Uterus (tissue), 2 donors: ENCODE measurements around the gene OTOR.

Source experiments
- CTCF ChIP-seq, 4 experiments: fragments of 200-600 bp in 2 of 4; fragments of 450-650 bp in 2 of 4; sonication (generic) in 2 of 4; IDR thresholded peaks; one replicate each; pipeline ENCODE4 v1.5.1; 2016 to 2019; ENCODE audit warnings: antibody characterized with exemption in 4 of 4, mild to moderate bottlenecking in 2 of 4, moderate library complexity in 1 of 4
- POLR2A ChIP-seq, 2 donors: fragments of 450-650 bp; IDR thresholded peaks; one replicate each; pipeline ENCODE4 v1.6.1; 2016; ENCODE audit warnings: antibody characterized with exemption in 2 of 2, mild to moderate bottlenecking in 1 of 2, moderate library complexity in 1 of 2

GRCh38 chr20:16711661-16712258, 36.4 kb upstream of the OTOR start:
- TF ChIP-seq CTCF (IDR thresholded peaks at IDR 0.05) (no peak), POLR2A (IDR thresholded peaks at IDR 0.05) (no peak)
